ENCODE data around the gene ERO1B.

Gene ERO1B

GRCh38 chr1:236166041-236166440, 115.7 kb downstream of the ERO1B start:
- no peak overlapping the region for H3K27ac ChIP-seq
- no peak for TF ChIP-seq Cebpa-rat (IDR thresholded peaks at IDR 0.05)
- H4K20me1 ChIP-seq = peaks cover 0 to 49% (median 12%) of the 10 kb centered on the region in 11 experiments; a peak in 16 of 22 replicates
- no peak overlapping the region for H3K4me3 ChIP-seq
- peaks cover 0 to 15% (median 0%) of the 10 kb centered on the region in 11 experiments; a peak in 1 of 22 replicates for H3K27me3 ChIP-seq
- no peak overlapping the region for H3K4me2 ChIP-seq
- peaks cover 18 to 89% (median 46%) of the 10 kb centered on the region in 11 experiments for H3K36me3 ChIP-seq
- H3K9me3 ChIP-seq (replicated peaks in 1 of 11) = peaks cover 48 to 66% (median 61%) of the 10 kb centered on the region in 11 experiments
- H3K9ac ChIP-seq = no peak overlapping the region
- peaks cover 6 to 63% (median 22%) of the 10 kb centered on the region in 10 experiments for H3K4me1 ChIP-seq

Measured in BLaER1 treated with 17β-estradiol and CSF1 and Interleukin-3, amounts not matched to agents 10 nM and 100 nM (cell line).